Fibroblast of skin of abdomen (primary cell): ENCODE results near the gene TMEM200C.
"Not testable (repeated sequence)": the region's sequence is repeated elsewhere in the genome, so short reads cannot be mapped to it uniquely, and the experiment has no call there.

Source experiments
- DNase-seq: peaks from one replicate; pipeline ENCODE4 v3.0.0-alpha.2; 2013

TMEM200C gene

GRCh38 chr18:5891854-5892215, 3.5 kb downstream of the TMEM200C start:
- no peak for DNase-seq

- DNase-seq: no peak
Measured at GRCh38 chr18:5891184-5891853, 4.0 kb downstream of the TMEM200C start.

- DNase-seq: no peak
Measured at GRCh38 chr18:5890331-5891183, 4.8 kb downstream of the TMEM200C start.

GRCh38 chr18:5885361-5885760, 10.0 kb downstream of the TMEM200C start:
- no peak for DNase-seq

- DNase-seq: no peak
Measured at GRCh38 chr18:5884375-5884774, 10.9 kb downstream of the TMEM200C start.

DNA sequence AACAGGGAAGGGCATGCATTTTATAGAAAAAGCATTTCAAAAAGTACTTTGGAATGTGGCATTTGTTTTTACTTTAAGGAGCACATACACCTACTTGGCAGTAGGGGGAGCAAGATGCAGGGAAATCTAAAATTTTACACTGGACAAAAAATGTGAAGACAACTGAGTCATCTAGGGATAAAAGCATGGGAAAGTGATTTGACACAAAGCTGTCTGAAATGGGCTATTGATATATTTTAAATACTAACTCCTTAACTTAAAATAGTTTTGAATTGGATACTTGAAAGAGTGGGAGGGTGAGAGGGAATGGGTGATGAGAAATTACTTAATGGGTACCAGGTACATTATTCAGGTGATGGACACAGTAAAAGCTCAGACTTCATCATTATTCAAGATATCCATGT, 15.8 kb downstream of the TMEM200C start:
- peak; percentile 56 for DNase-seq

- no peak for DNase-seq
Measured at GRCh38 chr18:5876891-5877290, 18.4 kb downstream of the TMEM200C start.

GRCh38 chr18:5874336-5874735, 21.0 kb downstream of the TMEM200C start:
- DNase-seq: no peak

DNA sequence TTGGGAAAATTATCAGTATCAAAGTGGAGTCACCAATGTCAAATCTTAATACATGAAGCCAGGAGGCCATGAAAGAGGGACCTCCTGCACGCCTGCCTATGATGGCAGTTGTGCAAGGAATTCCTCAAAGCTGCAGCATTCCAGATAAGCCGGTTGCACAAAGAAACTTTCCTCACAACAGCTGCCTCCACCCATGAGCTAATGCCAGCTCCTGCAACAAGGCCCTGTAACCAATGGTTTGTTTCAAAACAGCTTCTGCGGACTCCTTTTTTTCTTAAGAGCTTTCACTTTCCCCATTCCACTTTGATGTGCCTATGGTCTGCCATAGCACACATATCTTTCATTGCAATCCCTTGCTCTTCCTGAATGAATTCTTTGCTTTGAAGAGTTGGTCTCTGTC, 22.4 kb downstream of the TMEM200C start:
- DNase-seq: no peak

GRCh38 chr18:5871426-5871825, 23.9 kb downstream of the TMEM200C start:
- no peak for DNase-seq

GRCh38 chr18:5868218-5868854, 27.0 kb downstream of the TMEM200C start:
- DNase-seq: peak; percentile 79

DNA sequence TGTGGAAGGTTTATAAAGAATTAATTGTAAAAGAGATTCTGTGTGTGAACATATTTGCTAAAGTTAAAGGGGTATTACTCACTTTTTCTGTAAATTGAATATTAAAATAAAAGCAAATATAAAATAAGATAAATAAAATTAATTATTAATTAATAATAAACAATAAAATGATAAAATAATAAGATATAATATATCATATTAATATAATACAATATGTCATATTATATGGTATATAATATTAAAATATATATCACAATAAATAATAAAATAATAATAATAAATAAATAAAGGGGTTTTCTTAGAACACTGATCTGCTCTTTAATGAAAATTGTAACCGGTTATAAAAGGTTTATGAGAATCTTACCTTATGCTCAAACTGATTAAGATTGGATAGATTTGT, 29.8 kb downstream of the TMEM200C start:
- no peak for DNase-seq

DNA sequence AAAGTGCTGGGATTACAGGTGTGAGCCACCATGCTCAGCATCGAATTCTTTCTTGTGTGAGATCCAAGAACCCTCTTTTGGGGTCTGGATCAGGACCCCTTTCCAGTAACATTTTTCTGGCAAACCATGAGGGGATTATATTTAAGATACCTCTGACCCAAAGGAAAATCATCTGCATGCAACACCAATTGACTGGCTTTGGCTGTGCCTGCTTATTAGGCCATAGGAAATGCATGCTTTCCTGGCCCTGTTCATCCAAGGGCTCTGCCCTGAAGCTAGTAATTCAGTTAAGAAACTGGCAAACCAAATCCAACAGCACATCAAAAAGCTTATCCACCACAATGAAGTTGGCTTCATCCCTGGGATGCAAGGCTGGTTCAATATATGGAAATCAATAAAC, 33.2 kb downstream of the TMEM200C start:
- not testable (repeated sequence) for DNase-seq

DNA sequence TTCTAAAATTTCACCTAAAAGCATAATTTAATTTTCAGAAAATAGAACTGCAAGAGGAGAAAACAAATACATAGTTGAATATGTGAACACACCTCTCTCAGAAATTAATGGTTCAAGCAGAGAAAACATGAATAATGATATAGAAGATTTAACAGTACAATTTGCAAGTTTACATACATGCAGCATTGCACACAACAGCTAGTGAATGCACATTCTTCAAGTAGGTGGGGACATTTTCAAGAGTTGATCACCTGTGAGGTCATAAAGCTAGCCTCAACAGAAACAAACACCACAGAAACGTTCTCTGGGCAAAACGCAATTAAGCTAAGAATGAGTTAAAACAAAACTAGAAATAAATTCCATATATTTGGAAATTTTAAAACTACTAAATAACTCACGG, 38.1 kb downstream of the TMEM200C start:
- DNase-seq: no peak

GRCh38 chr18:5853253-5853652, 42.1 kb downstream of the TMEM200C start:
- no peak for DNase-seq

DNA sequence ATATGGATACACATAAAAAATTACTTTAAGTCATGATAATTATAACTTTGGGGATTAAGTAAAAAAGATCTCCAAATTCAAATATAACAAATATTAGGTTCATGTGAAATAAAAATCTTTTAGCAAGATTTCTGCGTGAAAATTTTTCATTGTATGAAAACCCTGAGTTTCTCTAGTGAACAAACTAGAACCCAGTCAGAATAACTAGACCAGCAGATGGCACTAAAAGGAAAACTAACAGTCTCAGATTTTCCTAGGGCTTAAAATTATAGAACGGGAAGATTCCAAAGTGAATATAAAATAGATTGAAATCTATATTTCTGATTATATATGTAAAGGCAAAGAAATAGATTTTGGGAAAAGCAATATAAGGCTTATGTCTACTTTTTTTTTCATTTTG, 43.3 kb downstream of the TMEM200C start:
- no peak for DNase-seq

DNA sequence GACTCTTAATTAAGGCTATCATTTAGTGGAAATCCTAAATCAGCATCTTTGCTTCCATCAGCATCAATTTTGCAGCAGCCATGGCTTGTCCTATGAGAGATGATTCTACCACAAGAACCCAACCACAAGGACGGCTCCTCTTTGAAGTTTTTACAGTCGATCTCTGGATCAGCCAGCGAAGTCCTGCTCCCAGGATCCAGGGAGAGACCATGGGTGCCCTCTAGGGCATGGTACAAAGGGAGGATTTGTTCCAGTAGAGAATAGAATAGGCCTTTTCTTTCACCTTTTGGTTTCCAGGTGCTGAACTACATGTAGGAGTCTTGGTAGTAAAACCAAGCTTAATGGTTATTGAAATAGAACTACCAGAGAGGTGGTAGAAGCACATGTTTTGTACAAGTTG, 52.7 kb downstream of the TMEM200C start:
- DNase-seq: no peak

GRCh38 chr18:5841518-5841917, 53.8 kb downstream of the TMEM200C start:
- DNase-seq: no peak

GRCh38 chr18:5840547-5840946, 54.8 kb downstream of the TMEM200C start:
- DNase-seq: no peak

- DNase-seq: no peak
Measured at GRCh38 chr18:5840025-5840424, 55.3 kb downstream of the TMEM200C start.

DNA sequence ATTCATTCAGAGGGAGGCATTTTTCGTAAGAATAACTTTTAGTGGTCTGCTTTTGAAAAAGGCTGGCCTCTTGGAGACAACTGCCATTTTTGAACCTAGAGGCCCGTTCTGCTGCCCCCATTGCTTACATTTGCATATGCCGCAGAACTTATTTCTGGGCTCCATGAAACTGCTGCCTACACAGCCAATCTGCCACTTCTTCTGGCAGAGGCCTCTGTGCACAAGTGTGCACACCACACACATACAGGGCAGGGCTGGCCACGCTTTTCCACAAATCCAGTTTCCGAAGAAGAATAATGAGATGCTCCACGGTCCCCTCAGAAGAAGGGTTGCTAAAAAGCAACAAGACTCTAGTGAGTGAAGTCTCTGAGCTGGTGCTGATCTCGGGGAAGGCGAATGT, 56.2 kb downstream of the TMEM200C start:
- no peak for DNase-seq
